ENCODE data around the gene DDAH1.

The DDAH1 gene

GRCh38 chr1:85447006-85447943, 17.7 kb downstream of the DDAH1 start:
- Histone ChIP-seq H3K4me3 (ENCODE audit: low read length) (no peak overlapping the region), H3K27ac (ENCODE audit: low read depth, low read length) (no peak overlapping the region), H3K4me1 (ENCODE audit: control insufficient read depth, low read length) (no peaks in the 10 kb centered on the region), H3K36me3 (ENCODE audit: control insufficient read depth, low read length) (no peaks in the 10 kb centered on the region), H3K9me3 (ENCODE audit: control insufficient read depth, insufficient read depth, low read length) (no peaks in the 10 kb centered on the region), H3F3A (ENCODE audit: control insufficient read depth, insufficient read depth) (no peaks in the 10 kb centered on the region), H3K4me2 (ENCODE audit: low read length) (no peak overlapping the region), H3K79me2 (ENCODE audit: control insufficient read depth, low read length) (no peaks in the 10 kb centered on the region), H3K27me3 (ENCODE audit: control insufficient read depth, low read length) (no peaks in the 10 kb centered on the region), H4K20me1 (ENCODE audit: control insufficient read depth, insufficient read depth, low read depth, low read length) (no peaks in the 10 kb centered on the region), H3K9me2 (replicated peaks; ENCODE audit: control insufficient read depth, low read length) (no peaks in the 10 kb centered on the region)
- TF ChIP-seq CTCF (IDR thresholded peaks at IDR 0.05; ENCODE audit: low read depth, low read length, poor library complexity, severe bottlenecking), result no peak
- TF ChIP-seq EZH2phosphoT487 (IDR thresholded peaks at IDR 0.05; ENCODE audit: borderline replicate concordance, low read length), result no peak

GRCh38 chr1:85445906-85446305, 19.1 kb downstream of the DDAH1 start:
- H3K9me2 ChIP-seq (replicated peaks; ENCODE audit: control insufficient read depth, low read length), result no peaks in the 10 kb centered on the region
- no peaks in the 10 kb centered on the region for H3K79me2 ChIP-seq (ENCODE audit: control insufficient read depth, low read length)
- H3K4me2 ChIP-seq (ENCODE audit: low read length), result no peak overlapping the region
- H3K9me3 ChIP-seq (ENCODE audit: control insufficient read depth, insufficient read depth, low read length), result no peaks in the 10 kb centered on the region
- no peaks in the 10 kb centered on the region for H3K27me3 ChIP-seq (ENCODE audit: control insufficient read depth, low read length)
- H3K4me1 ChIP-seq (ENCODE audit: control insufficient read depth, low read length), result no peaks in the 10 kb centered on the region
- no peaks in the 10 kb centered on the region for H3F3A ChIP-seq (ENCODE audit: control insufficient read depth, insufficient read depth)
- no peaks in the 10 kb centered on the region for H4K20me1 ChIP-seq (ENCODE audit: control insufficient read depth, insufficient read depth, low read depth, low read length)
- H3K27ac ChIP-seq (ENCODE audit: low read depth, low read length), result no peak overlapping the region
- TF ChIP-seq CTCF (IDR thresholded peaks at IDR 0.05; ENCODE audit: low read depth, low read length, poor library complexity, severe bottlenecking) (no peak), EZH2phosphoT487 (IDR thresholded peaks at IDR 0.05; ENCODE audit: borderline replicate concordance, low read length) (no peak)
- no peaks in the 10 kb centered on the region for H3K36me3 ChIP-seq (ENCODE audit: control insufficient read depth, low read length)
- no peak overlapping the region for H3K4me3 ChIP-seq (ENCODE audit: low read length)

- Histone ChIP-seq H3K27me3 (ENCODE audit: control insufficient read depth, low read length) (no peaks in the 10 kb centered on the region), H3K27ac (ENCODE audit: low read depth, low read length) (no peak overlapping the region), H3F3A (ENCODE audit: control insufficient read depth, insufficient read depth) (no peaks in the 10 kb centered on the region), H4K20me1 (ENCODE audit: control insufficient read depth, insufficient read depth, low read depth, low read length) (no peaks in the 10 kb centered on the region), H3K36me3 (ENCODE audit: control insufficient read depth, low read length) (no peaks in the 10 kb centered on the region), H3K4me2 (ENCODE audit: low read length) (no peak overlapping the region), H3K4me1 (ENCODE audit: control insufficient read depth, low read length) (no peaks in the 10 kb centered on the region), H3K9me2 (replicated peaks; ENCODE audit: control insufficient read depth, low read length) (no peaks in the 10 kb centered on the region), H3K9me3 (ENCODE audit: control insufficient read depth, insufficient read depth, low read length) (no peaks in the 10 kb centered on the region), H3K4me3 (ENCODE audit: low read length) (no peak overlapping the region), H3K79me2 (ENCODE audit: control insufficient read depth, low read length) (no peaks in the 10 kb centered on the region)
- no peak for TF ChIP-seq CTCF (IDR thresholded peaks at IDR 0.05; ENCODE audit: low read depth, low read length, poor library complexity, severe bottlenecking)
- TF ChIP-seq EZH2phosphoT487 (IDR thresholded peaks at IDR 0.05; ENCODE audit: borderline replicate concordance, low read length), result no peak
These were observed 20.6 kb downstream of the DDAH1 start for GRCh38 chr1:85444381-85444780.
